ENCODE data around the gene RAET1E. TPM values are rescaled to one million over a fixed set of nuclear protein-coding genes. Genes with fewer than 3 reads are reported as not detected.
"Not testable (repeated sequence)": the region's sequence is repeated elsewhere in the genome, so short reads cannot be mapped to it uniquely, and the experiment has no call there.

The RAET1E gene
- total and polyA plus RNA-seq, 2 experiments from 2014 or later, result 8.1 to 10.4 TPM

DNA sequence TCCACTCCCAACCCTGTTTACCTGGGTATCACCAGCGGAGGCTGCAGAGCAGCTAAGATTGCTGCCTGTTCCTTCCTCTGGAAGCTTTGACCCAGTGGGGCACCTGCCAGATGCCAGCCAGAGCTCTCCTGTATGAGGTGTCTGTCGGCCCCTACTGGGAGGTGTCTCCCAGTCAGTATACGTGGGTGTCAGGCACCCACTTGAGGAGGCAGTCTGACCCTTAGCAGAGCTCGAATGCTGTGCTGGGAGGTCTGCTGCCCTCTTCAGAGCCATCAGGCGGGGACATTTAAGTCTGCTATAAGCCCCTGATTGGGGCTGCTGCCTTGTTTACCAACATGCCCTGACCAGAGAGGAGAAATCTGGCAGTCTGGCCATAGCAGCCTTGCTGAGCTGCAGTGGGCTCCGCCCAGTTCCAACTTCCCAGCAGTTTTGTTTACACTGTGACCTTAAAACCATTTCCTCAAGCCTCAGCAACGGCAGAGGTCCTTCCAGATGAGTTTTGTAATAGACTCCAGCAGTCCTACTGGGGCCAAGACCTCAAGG, 2.8 kb downstream of the RAET1E start:
- H3K9ac ChIP-seq, result peak overlapping the region; percentile 43
- no peaks in the 10 kb centered on the region for H3K36me3 ChIP-seq (ENCODE audit: low read depth)
- no peaks in the 10 kb centered on the region for H3K9me2 ChIP-seq (ENCODE audit: insufficient read depth)
- H3K27ac ChIP-seq, result peak overlapping the region; percentile 94
- H3K4me2 ChIP-seq (ENCODE audit: unreplicated experiment), result peak overlapping the region; percentile 62
- peak; percentile 87 for DNase-seq
- H3K4me1 ChIP-seq (ENCODE audit: insufficient read depth), result peaks cover 53% of the 10 kb centered on the region
- no peaks in the 10 kb centered on the region for H3K9me3 ChIP-seq (ENCODE audit: low read depth)
- peak overlapping the region; percentile 67 for H2AFZ ChIP-seq
- no peaks in the 10 kb centered on the region for H4K20me1 ChIP-seq (ENCODE audit: insufficient read depth)
- in situ Hi-C loops (cut with MboI), result no loop called here
- 27 to 28% methylated on average over 7 of the region's 7 CpGs for WGBS, 2 experiments (ENCODE audit: low coverage in 1 of 2, low lambda C conversion rate in 2 of 2, missing lambda C conversion rate in 2 of 2)
- H3K27me3 ChIP-seq (replicated peaks; ENCODE audit: insufficient read depth), result no peaks in the 10 kb centered on the region
- no peaks in the 10 kb centered on the region for H3K79me2 ChIP-seq (ENCODE audit: insufficient read depth)
- H3F3A ChIP-seq (ENCODE audit: insufficient read depth), result peaks cover 41% of the 10 kb centered on the region
- H3K4me3 ChIP-seq, result 0 out of 2 replicates have a peak overlapping the region, but pooled peaks have one; percentile 27
- TF ChIP-seq EZH2phosphoT487 (IDR thresholded peaks at IDR 0.05; ENCODE audit: insufficient read depth, low read depth), result no peak
- no peak for TF ChIP-seq EZH2 (IDR thresholded peaks at IDR 0.05; ENCODE audit: insufficient read depth, poor library complexity, severe bottlenecking)

DNA sequence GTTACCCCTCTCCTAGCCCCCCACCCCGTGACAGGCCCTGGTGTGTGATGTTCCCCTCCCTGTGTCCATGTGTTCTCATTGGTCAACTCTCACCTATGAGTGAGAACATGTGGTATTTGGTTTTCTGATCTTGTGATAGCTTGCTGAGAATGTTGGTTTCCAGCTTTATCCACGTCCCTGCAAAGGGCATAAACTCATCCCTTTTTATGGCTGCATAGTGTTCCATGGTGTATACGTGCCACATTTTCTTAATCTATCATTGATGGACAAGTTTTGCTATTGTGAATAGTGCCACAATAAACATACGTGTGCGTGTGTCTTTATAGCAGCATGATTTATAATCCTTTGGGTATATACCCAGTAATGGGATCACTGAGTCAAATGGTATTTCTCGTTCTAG, 6.0 kb downstream of the RAET1E start:
- DNase-seq; H3K9me2 ChIP-seq (ENCODE audit: insufficient read depth); H4K20me1 ChIP-seq (ENCODE audit: insufficient read depth); H3K36me3 ChIP-seq (ENCODE audit: low read depth); H3K4me3 ChIP-seq; H3K9me3 ChIP-seq (ENCODE audit: low read depth); H3K4me2 ChIP-seq (ENCODE audit: unreplicated experiment); H3K79me2 ChIP-seq (ENCODE audit: insufficient read depth); in situ Hi-C loops (cut with MboI); H2AFZ ChIP-seq; H3K27me3 ChIP-seq (replicated peaks; ENCODE audit: insufficient read depth); H3K9ac ChIP-seq: not testable (repeated sequence)
- Histone ChIP-seq H3K27ac (peak overlapping the region; percentile 80), H3K4me1 (ENCODE audit: insufficient read depth) (peaks cover 70% of the 10 kb centered on the region), H3F3A (ENCODE audit: insufficient read depth) (peaks cover 52% of the 10 kb centered on the region)
- 90% methylated on average over 6 of the region's 6 CpGs for WGBS, 2 experiments (ENCODE audit: low coverage in 1 of 2, low lambda C conversion rate in 2 of 2, missing lambda C conversion rate in 2 of 2)

DNA sequence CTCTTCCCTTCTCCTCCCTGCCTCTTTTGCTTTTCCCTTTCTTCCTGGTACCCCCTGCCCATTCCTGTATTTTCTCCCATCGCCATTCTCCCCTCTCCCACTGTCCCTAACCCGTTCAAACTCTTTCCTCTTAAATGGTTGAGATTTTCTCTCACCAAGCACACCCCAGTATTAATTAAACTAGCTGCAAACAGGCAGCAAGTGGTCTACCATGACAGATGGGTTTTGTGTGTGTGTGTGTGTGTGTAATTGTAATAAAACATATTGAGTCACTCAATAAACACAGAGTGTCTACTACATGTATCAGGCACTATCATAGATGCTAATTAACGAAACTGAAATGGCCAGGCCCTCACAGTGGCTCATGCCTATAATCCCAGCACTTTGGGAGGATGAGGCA, 6.7 kb downstream of the RAET1E start:
- 71 to 73% methylated on average over 3 of the region's 3 CpGs for WGBS, 2 experiments (ENCODE audit: low coverage in 1 of 2, low lambda C conversion rate in 2 of 2, missing lambda C conversion rate in 2 of 2)
- in situ Hi-C loops (cut with MboI), result no loop called here
- H2AFZ ChIP-seq, result peak overlapping the region; percentile 53
- no peaks in the 10 kb centered on the region for H3K9me3 ChIP-seq (ENCODE audit: low read depth)
- H3K9me2 ChIP-seq (ENCODE audit: insufficient read depth), result no peaks in the 10 kb centered on the region
- H3K36me3 ChIP-seq (ENCODE audit: low read depth), result no peaks in the 10 kb centered on the region
- no peaks in the 10 kb centered on the region for H3K79me2 ChIP-seq (ENCODE audit: insufficient read depth)
- no peak overlapping the region for H3K4me3 ChIP-seq
- H4K20me1 ChIP-seq (ENCODE audit: insufficient read depth), result no peaks in the 10 kb centered on the region
- peak; percentile 24 for DNase-seq
- no peaks in the 10 kb centered on the region for H3K27me3 ChIP-seq (replicated peaks; ENCODE audit: insufficient read depth)
- peaks cover 69% of the 10 kb centered on the region for H3K4me1 ChIP-seq (ENCODE audit: insufficient read depth)
- peak overlapping the region; percentile 49 for H3K9ac ChIP-seq
- H3F3A ChIP-seq (ENCODE audit: insufficient read depth), result peaks cover 51% of the 10 kb centered on the region
- H3K27ac ChIP-seq, result peak overlapping the region; percentile 80
- H3K4me2 ChIP-seq (ENCODE audit: unreplicated experiment), result peak overlapping the region; percentile 67
- TF ChIP-seq EZH2phosphoT487 (IDR thresholded peaks at IDR 0.05; ENCODE audit: insufficient read depth, low read depth) (no peak), EZH2 (IDR thresholded peaks at IDR 0.05; ENCODE audit: insufficient read depth, poor library complexity, severe bottlenecking) (no peak)

DNA sequence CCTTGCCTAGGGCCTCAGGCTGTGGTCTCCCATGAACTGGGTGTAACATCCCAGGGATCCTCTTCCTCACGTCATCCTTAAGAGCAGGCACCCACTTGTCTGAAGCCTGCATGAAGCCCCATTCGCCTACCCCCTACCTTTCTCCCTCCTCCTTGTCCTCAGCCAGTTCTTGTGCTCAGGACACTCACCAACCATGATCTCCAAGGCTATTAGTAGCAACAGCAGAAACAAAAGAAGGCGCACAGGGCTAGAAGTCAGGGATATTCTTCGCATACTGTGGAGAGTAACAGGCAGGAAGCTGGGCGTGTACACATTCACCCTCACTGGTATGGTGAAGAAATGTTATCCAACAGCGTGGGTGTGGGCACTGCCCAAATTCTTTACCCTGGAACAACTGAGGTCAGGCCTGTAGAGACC, 7.3 kb downstream of the RAET1E start:
- Histone ChIP-seq H3K4me1 (ENCODE audit: insufficient read depth) (peaks cover 69% of the 10 kb centered on the region), H3K4me3 (peak overlapping the region; percentile 50), H2AFZ (peak overlapping the region; percentile 53), H3K9me3 (ENCODE audit: low read depth) (no peaks in the 10 kb centered on the region), H3K36me3 (ENCODE audit: low read depth) (no peaks in the 10 kb centered on the region), H3F3A (ENCODE audit: insufficient read depth) (peaks cover 48% of the 10 kb centered on the region), H3K9ac (peak overlapping the region; percentile 49), H3K4me2 (ENCODE audit: unreplicated experiment) (peak overlapping the region; percentile 67), H4K20me1 (ENCODE audit: insufficient read depth) (no peaks in the 10 kb centered on the region), H3K27me3 (replicated peaks; ENCODE audit: insufficient read depth) (no peaks in the 10 kb centered on the region), H3K9me2 (ENCODE audit: insufficient read depth) (no peaks in the 10 kb centered on the region), H3K79me2 (ENCODE audit: insufficient read depth) (no peaks in the 10 kb centered on the region), H3K27ac (peak overlapping the region; percentile 80)
- TF ChIP-seq EZH2phosphoT487 (IDR thresholded peaks at IDR 0.05; ENCODE audit: insufficient read depth, low read depth), result no peak
- no peak for TF ChIP-seq EZH2 (IDR thresholded peaks at IDR 0.05; ENCODE audit: insufficient read depth, poor library complexity, severe bottlenecking)
- WGBS, 2 experiments (ENCODE audit: low coverage in 1 of 2, low lambda C conversion rate in 2 of 2, missing lambda C conversion rate in 2 of 2), result 13 to 18% methylated on average over 6 of the region's 6 CpGs
- in situ Hi-C loops (cut with MboI), result no loop called here
- DNase-seq, result peak; percentile 75

DNA sequence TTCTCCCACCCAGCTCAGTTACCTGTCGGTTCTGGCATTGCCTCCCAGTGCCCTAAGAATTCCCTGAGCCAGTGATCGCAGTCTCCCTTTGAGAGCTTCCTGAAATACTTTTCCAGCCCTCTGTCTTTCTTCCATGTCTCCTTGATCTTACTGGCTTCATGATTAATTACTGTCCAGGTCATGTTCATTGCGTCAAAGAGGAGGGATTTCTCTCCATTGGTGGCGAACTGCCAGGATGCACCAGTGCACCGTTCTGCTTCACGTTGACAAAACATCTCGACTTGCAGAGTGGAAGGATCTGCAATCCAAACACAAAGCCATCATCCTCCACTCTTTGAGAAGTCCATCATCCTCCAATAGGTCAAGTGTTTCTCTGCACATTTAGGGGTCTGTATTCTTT, 8.6 kb downstream of the RAET1E start:
- Histone ChIP-seq H3K36me3 (ENCODE audit: low read depth) (no peaks in the 10 kb centered on the region), H3K27me3 (replicated peaks; ENCODE audit: insufficient read depth) (no peaks in the 10 kb centered on the region), H3K4me2 (ENCODE audit: unreplicated experiment) (no peak overlapping the region), H3K4me3 (no peak overlapping the region), H3K27ac (peak overlapping the region; percentile 75), H3K79me2 (ENCODE audit: insufficient read depth) (no peaks in the 10 kb centered on the region), H2AFZ (no peak overlapping the region), H3K9me3 (ENCODE audit: low read depth) (no peaks in the 10 kb centered on the region), H3K4me1 (ENCODE audit: insufficient read depth) (peaks cover 58% of the 10 kb centered on the region), H4K20me1 (ENCODE audit: insufficient read depth) (no peaks in the 10 kb centered on the region), H3K9ac (no peak overlapping the region), H3F3A (ENCODE audit: insufficient read depth) (peaks cover 46% of the 10 kb centered on the region), H3K9me2 (ENCODE audit: insufficient read depth) (no peaks in the 10 kb centered on the region)
- WGBS, 2 experiments (ENCODE audit: low coverage in 1 of 2, low lambda C conversion rate in 2 of 2, missing lambda C conversion rate in 2 of 2), result 72 to 78% methylated on average over 7 of the region's 7 CpGs
- DNase-seq, result no peak
- TF ChIP-seq EZH2 (IDR thresholded peaks at IDR 0.05; ENCODE audit: insufficient read depth, poor library complexity, severe bottlenecking), result no peak
- TF ChIP-seq EZH2phosphoT487 (IDR thresholded peaks at IDR 0.05; ENCODE audit: insufficient read depth, low read depth), result no peak
- in situ Hi-C loops (cut with MboI), result no loop called here
